ENCODE measurements around the gene IGSF5.

IGSF5 gene

GRCh38 chr21:39843916-39844315, 98.9 kb downstream of the IGSF5 start:
- POLR2A ChIA-PET: no interaction called here

GRCh38 chr21:39845571-39846130, 100.7 kb downstream of the IGSF5 start:
- ChIA-PET CTCF (no interaction called here), POLR2A (no interaction called here)
- TF ChIP-seq CTCF (IDR thresholded peaks at IDR 0.05; ENCODE audit: control extremely low read depth, extremely low read depth, low read depth, missing control alignments): no peak

More at GRCh38 chr21:39843916-39844315, 98.9 kb downstream of the IGSF5 start:
- CTCF ChIA-PET: no interaction called here
- no peak for DNase-seq (ENCODE audit: extremely low spot score)
- no peak for TF ChIP-seq CTCF (IDR thresholded peaks at IDR 0.05; ENCODE audit: control extremely low read depth, extremely low read depth, low read depth, missing control alignments)

GRCh38 chr21:39847877-39848276, 102.9 kb downstream of the IGSF5 start:
- DNase-seq (ENCODE audit: extremely low spot score): no peak
- TF ChIP-seq CTCF (IDR thresholded peaks at IDR 0.05; ENCODE audit: control extremely low read depth, extremely low read depth, low read depth, missing control alignments): no peak
- ChIA-PET POLR2A (no interaction called here), CTCF (no interaction called here)

More at GRCh38 chr21:39845571-39846130, 100.7 kb downstream of the IGSF5 start:
- DNase-seq (ENCODE audit: extremely low spot score): no peak

- ChIA-PET CTCF (interaction anchor here (1.4 kb wide), 1 partner anchor 19 kb away, joined by 3 read pairs; the partner anchor contains the start of gene PCP4), POLR2A (no interaction called here)
- no peak for TF ChIP-seq CTCF (IDR thresholded peaks at IDR 0.05; ENCODE audit: control extremely low read depth, extremely low read depth, low read depth, missing control alignments)
- no peak for DNase-seq (ENCODE audit: extremely low spot score)
Measured at GRCh38 chr21:39849014-39849655, 104.2 kb downstream of the IGSF5 start.

- DNase-seq (ENCODE audit: extremely low spot score): no peak
- no peak for TF ChIP-seq CTCF (IDR thresholded peaks at IDR 0.05; ENCODE audit: control extremely low read depth, extremely low read depth, low read depth, missing control alignments)
- CTCF ChIA-PET: no interaction called here
- POLR2A ChIA-PET: no interaction called here
Measured at GRCh38 chr21:39850333-39850732, 105.3 kb downstream of the IGSF5 start.

GRCh38 chr21:39851002-39851618, 106.1 kb downstream of the IGSF5 start:
- no peak for DNase-seq (ENCODE audit: extremely low spot score)
- ChIA-PET POLR2A (no interaction called here), CTCF (no interaction called here)
- TF ChIP-seq CTCF (IDR thresholded peaks at IDR 0.05; ENCODE audit: control extremely low read depth, extremely low read depth, low read depth, missing control alignments): no peak
